Colon (tissue), 2 donors: ENCODE results near the gene SHC3.

Source experiments
- FAIRE-seq: peaks from 2 replicates; lab custom pipeline; 2012; peaks lifted over from hg19 to GRCh38; lab: Jason Lieb, UNC
- donor health status: control.
- donor health status: control.

SHC3 gene

GRCh38 chr9:88984543-88984883, 194.1 kb downstream of the SHC3 start:
- FAIRE-seq: no peak

GRCh38 chr9:88983865-88984542, 194.6 kb downstream of the SHC3 start:
- FAIRE-seq: no peak

- FAIRE-seq: no peak
Observed at GRCh38 chr9:88980740-88981203, 197.8 kb downstream of the SHC3 start.

- no peak for FAIRE-seq
Observed at GRCh38 chr9:88979791-88980190, 198.8 kb downstream of the SHC3 start.

GRCh38 chr9:88979021-88979420, 199.6 kb downstream of the SHC3 start:
- FAIRE-seq: no peak

DNA sequence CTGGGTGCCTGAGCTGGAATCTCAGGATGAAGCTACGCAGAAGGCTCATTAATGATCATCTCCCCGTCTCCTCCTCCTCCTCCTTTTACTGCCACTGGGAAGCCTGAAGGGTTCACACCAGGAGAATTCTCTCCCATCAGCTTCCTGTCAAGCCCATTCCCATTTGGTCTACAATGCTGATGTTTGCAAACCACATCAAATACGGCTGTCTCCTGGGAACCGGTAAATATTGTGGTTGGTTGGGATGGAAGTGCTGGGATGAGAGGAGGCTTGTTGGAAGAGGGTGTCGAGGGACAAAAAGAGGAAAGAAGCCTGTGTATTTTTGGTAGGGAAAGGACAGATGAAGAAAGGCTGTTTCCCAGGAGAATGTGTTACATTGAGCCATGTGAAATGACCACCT, 200.6 kb downstream of the SHC3 start:
- no peak for FAIRE-seq

DNA sequence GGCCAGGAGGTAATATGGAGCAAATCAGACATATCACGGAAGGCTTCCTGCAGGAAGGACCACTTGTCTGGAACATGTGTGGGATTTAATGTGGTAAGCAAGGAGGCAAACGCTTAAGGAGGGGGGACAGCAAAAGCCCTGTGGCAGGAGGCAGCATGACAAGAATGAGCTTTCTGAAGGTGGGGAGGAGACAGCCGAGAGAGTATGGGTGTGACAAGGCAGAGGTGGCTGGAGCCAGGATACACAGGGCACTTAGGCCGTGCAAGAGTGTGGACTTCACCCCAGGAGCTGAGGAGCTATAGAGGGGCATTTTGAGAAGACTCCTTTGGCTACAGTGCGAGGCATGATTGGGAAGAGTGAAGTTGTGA, 201.7 kb downstream of the SHC3 start:
- FAIRE-seq: no peak

GRCh38 chr9:88975966-88976889, 202.4 kb downstream of the SHC3 start:
- no peak for FAIRE-seq

DNA sequence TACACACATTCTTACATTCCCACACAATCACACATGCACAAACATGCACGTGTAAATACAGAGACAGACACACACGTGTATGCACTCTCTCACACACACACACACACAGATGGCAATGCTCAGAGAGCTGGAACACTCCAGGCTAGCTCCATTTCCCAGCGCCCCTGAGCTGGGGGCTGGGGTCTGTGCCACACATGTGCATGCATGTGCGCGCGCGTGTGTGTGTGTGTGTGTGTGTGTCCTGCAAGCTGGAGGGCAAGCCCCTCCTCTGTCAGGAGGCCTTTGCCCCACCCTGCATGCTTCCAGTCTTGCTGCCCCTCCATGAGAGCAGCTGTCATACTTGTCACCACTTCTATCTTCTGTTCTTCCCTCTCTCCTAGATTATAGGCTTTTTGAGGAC, 204.0 kb downstream of the SHC3 start:
- FAIRE-seq: no peak

GRCh38 chr9:88973281-88974045, 205.2 kb downstream of the SHC3 start:
- no peak for FAIRE-seq

DNA sequence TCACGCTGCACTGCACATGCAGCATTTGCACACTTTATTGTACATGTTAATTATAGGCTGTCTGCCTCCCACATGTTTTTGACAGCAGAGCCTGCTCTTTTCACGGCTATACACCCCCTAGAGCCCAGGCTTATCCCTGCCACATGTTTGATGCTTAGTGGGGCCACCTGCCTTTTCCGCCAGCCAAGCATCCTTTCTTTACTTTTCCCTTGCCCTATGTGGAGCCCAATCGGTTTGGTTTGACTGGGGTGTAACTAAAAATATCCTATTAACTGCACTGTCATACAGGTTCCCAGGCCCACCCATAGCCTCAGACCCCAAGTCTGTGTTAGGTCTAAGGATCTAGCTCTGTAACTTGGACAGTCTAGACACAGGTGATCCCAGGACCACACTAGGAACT, 206.2 kb downstream of the SHC3 start:
- FAIRE-seq: no peak

DNA sequence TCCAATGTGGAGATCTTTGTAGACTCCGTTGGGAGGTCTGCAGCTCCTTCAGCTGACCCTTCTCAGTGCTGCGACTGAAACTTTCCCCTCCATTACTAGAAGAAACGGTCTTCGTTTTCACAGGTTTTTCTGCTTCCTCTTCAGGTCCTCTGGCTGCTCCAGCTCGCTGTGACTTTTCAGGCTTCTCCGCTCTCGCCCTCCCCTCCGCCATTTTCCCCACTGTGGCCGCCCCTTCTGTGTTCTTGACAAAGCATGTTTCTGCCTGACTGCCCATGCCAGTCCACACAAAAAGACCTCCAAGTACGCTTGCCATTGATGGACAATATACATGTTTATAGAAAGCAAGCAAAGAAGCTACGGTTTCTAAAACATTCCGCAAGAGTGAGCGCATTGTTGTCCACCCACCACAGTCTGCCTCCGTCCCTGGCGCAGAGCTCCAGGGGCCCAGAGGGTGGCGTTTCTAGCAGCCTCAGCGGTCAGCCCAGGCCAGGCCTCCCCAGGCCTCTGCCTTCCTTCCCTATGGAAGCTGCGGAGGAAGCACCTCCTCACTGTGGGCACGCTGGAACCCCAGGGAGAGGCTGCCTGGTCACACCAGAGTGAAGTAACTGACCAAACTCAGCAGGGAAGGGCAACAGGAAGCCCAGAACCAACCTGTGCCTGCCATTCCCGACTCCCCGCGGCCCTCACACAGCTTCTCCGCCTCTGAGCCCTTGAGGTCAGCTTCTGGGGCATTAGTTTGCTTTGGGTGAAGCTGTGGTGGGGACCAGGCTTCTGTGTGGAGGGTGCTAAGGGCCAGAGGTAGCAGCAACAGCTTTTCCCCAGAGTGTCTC, 207.3 kb downstream of the SHC3 start:
- no peak for FAIRE-seq

DNA sequence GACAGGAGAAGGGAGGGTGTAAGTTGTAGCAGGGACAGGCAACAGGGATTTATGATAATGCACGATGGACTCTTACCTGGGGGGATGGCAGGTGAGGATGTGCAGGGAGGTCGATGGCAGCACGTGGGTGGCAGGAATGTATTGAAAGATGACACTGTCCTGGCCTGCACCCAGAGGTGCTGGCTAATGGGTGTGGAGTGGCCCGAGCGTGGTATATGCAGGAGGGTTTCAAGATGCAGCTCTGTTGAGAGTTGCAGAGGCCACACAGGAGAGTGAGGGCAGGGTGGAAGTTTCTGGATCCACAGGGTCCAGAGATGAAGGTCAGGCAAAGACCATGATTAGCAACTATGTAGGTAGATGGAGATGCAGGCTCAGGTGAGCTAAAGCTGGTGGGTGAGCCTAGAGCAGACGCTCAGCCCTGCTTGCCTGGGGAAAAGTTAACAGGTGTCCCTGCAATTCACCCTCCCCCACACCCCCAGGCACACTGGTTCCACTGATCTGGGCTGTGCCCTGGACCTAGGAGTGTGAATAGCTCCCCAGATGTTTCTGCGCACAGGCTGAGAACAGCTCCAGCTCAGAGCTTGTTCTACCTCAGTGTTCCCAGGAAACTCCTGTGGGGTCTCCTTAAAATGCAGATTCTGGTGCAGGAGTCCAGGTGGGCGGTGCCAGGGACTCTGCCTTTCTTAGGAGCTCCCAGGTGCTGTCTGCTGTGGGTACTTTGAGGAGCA, 208.8 kb downstream of the SHC3 start:
- FAIRE-seq: no peak

DNA sequence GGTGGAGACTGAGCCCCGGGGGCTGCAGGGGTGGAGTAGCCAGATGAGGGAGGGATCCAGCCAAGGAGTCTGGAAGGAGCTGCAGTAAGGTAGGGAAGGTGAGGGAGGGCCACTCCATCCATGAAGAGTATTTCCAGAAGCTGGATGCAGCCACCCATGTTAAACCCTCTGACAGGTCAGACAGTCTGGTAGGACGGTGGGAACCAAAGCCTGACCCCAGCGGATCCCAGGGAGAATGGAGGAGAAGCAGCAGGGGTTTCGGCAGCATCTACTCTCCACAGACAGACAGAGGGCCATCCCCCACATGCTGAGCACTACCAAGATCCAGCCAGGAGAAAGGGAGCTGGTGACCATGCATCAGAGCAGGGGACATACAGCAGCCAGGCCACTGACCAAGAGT, 209.8 kb downstream of the SHC3 start:
- FAIRE-seq: no peak

GRCh38 chr9:88966894-88967676, 211.5 kb downstream of the SHC3 start:
- no peak for FAIRE-seq

DNA sequence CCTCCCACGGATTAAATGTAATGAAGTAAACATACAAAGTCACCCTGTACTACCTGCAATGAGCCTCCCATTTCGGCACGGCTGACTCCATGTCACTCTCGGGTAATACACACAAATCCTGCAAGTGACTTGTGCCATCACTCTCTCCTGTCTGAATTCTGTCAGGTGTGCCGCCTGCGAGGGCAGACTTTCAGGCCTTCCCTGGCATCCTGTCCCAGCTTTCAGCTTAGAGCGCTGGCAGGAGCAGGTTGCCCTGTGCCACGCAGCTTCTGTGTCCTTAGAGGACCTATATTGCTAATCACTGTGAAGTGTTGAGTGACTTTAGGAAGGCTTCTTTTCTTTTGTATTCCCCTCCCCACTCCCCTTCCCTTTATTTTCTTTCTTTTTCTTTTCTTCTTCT, 213.1 kb downstream of the SHC3 start:
- no peak for FAIRE-seq

- FAIRE-seq: no peak
Observed at GRCh38 chr9:88960632-88961031, 218.0 kb downstream of the SHC3 start.

- FAIRE-seq: no peak
Observed at GRCh38 chr9:88959727-88960469, 218.7 kb downstream of the SHC3 start.

- no peak for FAIRE-seq
Observed at GRCh38 chr9:88957526-88957925, 221.1 kb downstream of the SHC3 start.
